Measurements from ENCODE around the gene OR6J1. TPM values are rescaled to one million over a fixed set of nuclear protein-coding genes. Genes with fewer than 3 reads are reported as not detected.

The OR6J1 gene
- total and polyA plus RNA-seq, 2 of the 13 experiments (the other 11 are each of a cell fraction or from before 2014, with no cell fraction given), result not detected

GRCh38 chr14:22657861-22658260, 13.7 kb upstream of the OR6J1 start:
- H3K9me3 ChIP-seq (ENCODE audit: low read length), result no peaks in the 10 kb centered on the region
- H3K4me1 ChIP-seq (ENCODE audit: insufficient read depth, low read length), result peaks cover 16% of the 10 kb centered on the region
- H3K27me3 ChIP-seq (ENCODE audit: control insufficient read depth in 1 of 2, insufficient read depth in 2 of 2, low read length in 2 of 2), result peaks cover 2 to 18% of the 10 kb centered on the region in 2 experiments; a peak in 3 of 5 replicates
- H3K9ac ChIP-seq (ENCODE audit: insufficient read depth, low read depth, low read length), result no peak overlapping the region
- no peaks in the 10 kb centered on the region for H4K20me1 ChIP-seq (ENCODE audit: insufficient read depth, low read length)
- H3K36me3 ChIP-seq (replicated peaks in 1 of 2; ENCODE audit: control insufficient read depth in 1 of 2, insufficient read depth in 2 of 2, low read length in 2 of 2), result no peaks in the 10 kb centered on the region
- DNase-seq (ENCODE audit: low spot score), result peak; percentile 59
- POLR2A ChIA-PET, result interaction anchor here (1.2 kb wide), 1 partner anchor 108 kb away, joined by 3 read pairs; the partner anchor contains the start of gene OXA1L
- WGBS (ENCODE audit: low lambda C conversion rate), result 75% methylated on average over 1 of the region's 1 CpG
- no peak for FAIRE-seq
- no peak overlapping the region for H3K27ac ChIP-seq (ENCODE audit: extremely low read length, insufficient read depth, low read length)
- no peak overlapping the region for H3K4me2 ChIP-seq (ENCODE audit: low read depth, low read length)
- no peak; the same call in 2 of the 3 replicates for ATAC-seq
- BruUV-seq (replicated peaks), result no TSS peak
- no peaks in the 10 kb centered on the region for H3K79me2 ChIP-seq (ENCODE audit: insufficient read depth, low read length)
- H2AFZ ChIP-seq (ENCODE audit: low read length), result no peak overlapping the region
- CTCF ChIA-PET (ENCODE audit: low intra/inter-chr PET ratio, low total read pairs), result interaction anchor here (1.2 to 2.7 kb wide), 3 partner anchors 87 to 196 kb away, joined by 4 to 8 read pairs (median 8); no protein-coding TSS in a partner anchor
- in situ Hi-C loops (cut with HindIII; ENCODE audit: extremely low pct_ligation_motif_present, low pct_unique_long_range_greater_than_20kb), result no loop called here
- intact Hi-C loops (cut with micrococcal nuclease; ENCODE audit: unreplicated experiment), result loop anchor here (1.0 to 10.0 kb wide), 4 partner anchors 55 to 273 kb away; partner anchors contain the start of gene OXA1L
- no peak overlapping the region for H3K4me3 ChIP-seq (replicated peaks in 1 of 3; ENCODE audit: insufficient read depth in 1 of 3, low read depth in 2 of 3, low read length in 3 of 3)
- TF ChIP-seq ELF3 (CRISPR knock-in tag; IDR thresholded peaks at IDR 0.05) (peak; percentile 65), KAT8 (CRISPR knock-in tag; IDR thresholded peaks at IDR 0.05) (0 out of 2 replicates have a peak, but pooled peaks have one; percentile 9), ZSCAN20 (CRISPR knock-in tag; IDR thresholded peaks at IDR 0.05; ENCODE audit: borderline replicate concordance) (no peak), NFE2L1 (CRISPR knock-in tag; IDR thresholded peaks at IDR 0.05; ENCODE audit: borderline replicate concordance) (no peak), TEAD3 (CRISPR knock-in tag; optimal IDR thresholded peaks at IDR 0.05; ENCODE audit: borderline replicate concordance) (peak; percentile 11), ZNF777 (CRISPR knock-in tag; IDR thresholded peaks at IDR 0.05) (no peak), TP53 (CRISPR knock-in tag; conservative IDR thresholded peaks at IDR 0.05) (no peak), ZKSCAN8 (CRISPR knock-in tag; IDR thresholded peaks at IDR 0.05; ENCODE audit: borderline replicate concordance) (peak; percentile 95), SETDB1 (CRISPR knock-in tag; IDR thresholded peaks at IDR 0.05; ENCODE audit: borderline replicate concordance) (no peak), ZNF142 (CRISPR knock-in tag; IDR thresholded peaks at IDR 0.05) (0 out of 2 replicates have a peak, but pooled peaks have one; percentile 9), STAG1 (CRISPR knock-in tag; IDR thresholded peaks at IDR 0.05) (peak; percentile 90), GATAD1 (CRISPR knock-in tag; IDR thresholded peaks at IDR 0.05) (0 out of 2 replicates have a peak, but pooled peaks have one; percentile 16), FOXA3 (CRISPR knock-in tag; IDR thresholded peaks at IDR 0.05) (0 out of 2 replicates have a peak, but pooled peaks have one; percentile 41)
- TF ChIP-seq, protein P1, sequence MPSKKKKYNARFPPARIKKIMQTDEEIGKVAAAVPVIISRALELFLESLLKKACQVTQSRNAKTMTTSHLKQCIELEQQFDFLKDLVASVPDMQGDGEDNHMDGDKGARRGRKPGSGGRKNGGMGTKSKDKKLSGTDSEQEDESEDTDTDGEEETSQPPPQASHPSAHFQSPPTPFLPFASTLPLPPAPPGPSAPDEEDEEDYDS (CRISPR knock-in tag; IDR thresholded peaks at IDR 0.05), result 0 out of 2 replicates have a peak, but pooled peaks have one; percentile 12
- TF ChIP-seq, protein P2, sequence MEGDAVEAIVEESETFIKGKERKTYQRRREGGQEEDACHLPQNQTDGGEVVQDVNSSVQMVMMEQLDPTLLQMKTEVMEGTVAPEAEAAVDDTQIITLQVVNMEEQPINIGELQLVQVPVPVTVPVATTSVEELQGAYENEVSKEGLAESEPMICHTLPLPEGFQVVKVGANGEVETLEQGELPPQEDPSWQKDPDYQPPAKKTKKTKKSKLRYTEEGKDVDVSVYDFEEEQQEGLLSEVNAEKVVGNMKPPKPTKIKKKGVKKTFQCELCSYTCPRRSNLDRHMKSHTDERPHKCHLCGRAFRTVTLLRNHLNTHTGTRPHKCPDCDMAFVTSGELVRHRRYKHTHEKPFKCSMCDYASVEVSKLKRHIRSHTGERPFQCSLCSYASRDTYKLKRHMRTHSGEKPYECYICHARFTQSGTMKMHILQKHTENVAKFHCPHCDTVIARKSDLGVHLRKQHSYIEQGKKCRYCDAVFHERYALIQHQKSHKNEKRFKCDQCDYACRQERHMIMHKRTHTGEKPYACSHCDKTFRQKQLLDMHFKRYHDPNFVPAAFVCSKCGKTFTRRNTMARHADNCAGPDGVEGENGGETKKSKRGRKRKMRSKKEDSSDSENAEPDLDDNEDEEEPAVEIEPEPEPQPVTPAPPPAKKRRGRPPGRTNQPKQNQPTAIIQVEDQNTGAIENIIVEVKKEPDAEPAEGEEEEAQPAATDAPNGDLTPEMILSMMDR (CRISPR knock-in tag; IDR thresholded peaks at IDR 0.05), result peak; percentile 79
- TF ChIP-seq, protein P3, sequence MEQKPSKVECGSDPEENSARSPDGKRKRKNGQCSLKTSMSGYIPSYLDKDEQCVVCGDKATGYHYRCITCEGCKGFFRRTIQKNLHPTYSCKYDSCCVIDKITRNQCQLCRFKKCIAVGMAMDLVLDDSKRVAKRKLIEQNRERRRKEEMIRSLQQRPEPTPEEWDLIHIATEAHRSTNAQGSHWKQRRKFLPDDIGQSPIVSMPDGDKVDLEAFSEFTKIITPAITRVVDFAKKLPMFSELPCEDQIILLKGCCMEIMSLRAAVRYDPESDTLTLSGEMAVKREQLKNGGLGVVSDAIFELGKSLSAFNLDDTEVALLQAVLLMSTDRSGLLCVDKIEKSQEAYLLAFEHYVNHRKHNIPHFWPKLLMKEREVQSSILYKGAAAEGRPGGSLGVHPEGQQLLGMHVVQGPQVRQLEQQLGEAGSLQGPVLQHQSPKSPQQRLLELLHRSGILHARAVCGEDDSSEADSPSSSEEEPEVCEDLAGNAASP (CRISPR knock-in tag; IDR thresholded peaks at IDR 0.05; ENCODE audit: borderline replicate concordance), result 0 out of 2 replicates have a peak, but pooled peaks have one; percentile 42
